Left ventricle myocardium inferior (tissue), 1 donor: ENCODE results near the gene MED6. TPM values are rescaled to one million over a fixed set of nuclear protein-coding genes. Genes with fewer than 3 reads are reported as not detected.

Experiments
- DNase-seq: peaks from one replicate; pipeline ENCODE4 v3.0.0-alpha.2; 2020
- H3K27ac ChIP-seq: fragments of 200-600 bp; replicated peaks from 2 replicates; pipeline ENCODE4 v1.8.0; 2021
- H3K27me3 ChIP-seq: fragments of 200-600 bp; 2 replicates; pipeline ENCODE4 v1.8.0; 2021; ENCODE audit warnings: low read depth
- H3K36me3 ChIP-seq: fragments of 200-600 bp; 2 replicates; pipeline ENCODE4 v1.8.0; 2021
- H3K4me1 ChIP-seq: fragments of 200-600 bp; 2 replicates; pipeline ENCODE4 v1.8.0; 2021
- H3K4me3 ChIP-seq: fragments of 200-600 bp; 2 replicates; pipeline ENCODE4 v1.8.0; 2021; ENCODE audit warnings: mild to moderate bottlenecking, moderate library complexity
- H3K9me3 ChIP-seq: fragments of 200-600 bp; replicated peaks from 2 replicates; pipeline ENCODE4 v1.8.0; 2021
- intact Hi-C: fragments of 100-400 bp; cut with micrococcal nuclease; formaldehyde crosslinking; loops from one replicate; pipeline ENCODE4 v1.11.0; 2022
- total RNA-seq: library from RNA; stranded (reverse); fragmentation: NEBNext Ultra II Directional; extraction: Animal tissue kit (Norgen Biotek cat#: 25700); gene quantifications from one replicate; pipeline ENCODE4 v1.2.1, GENCODE V29; 2021
- TF ChIP-seq, protein P1 (sequence below): fragments of 200-600 bp; IDR thresholded peaks from 2 replicates; pipeline ENCODE4 v1.8.0; 2021; ENCODE audit warnings: antibody characterized with exemption, mild to moderate bottlenecking, borderline replicate concordance
- donor health status: DM: no; HTN: yes; CAD: no; lungs with severe emphysema.

Gene MED6
- total RNA-seq, 1 donor from 2014 or later = 19.4 TPM

DNA sequence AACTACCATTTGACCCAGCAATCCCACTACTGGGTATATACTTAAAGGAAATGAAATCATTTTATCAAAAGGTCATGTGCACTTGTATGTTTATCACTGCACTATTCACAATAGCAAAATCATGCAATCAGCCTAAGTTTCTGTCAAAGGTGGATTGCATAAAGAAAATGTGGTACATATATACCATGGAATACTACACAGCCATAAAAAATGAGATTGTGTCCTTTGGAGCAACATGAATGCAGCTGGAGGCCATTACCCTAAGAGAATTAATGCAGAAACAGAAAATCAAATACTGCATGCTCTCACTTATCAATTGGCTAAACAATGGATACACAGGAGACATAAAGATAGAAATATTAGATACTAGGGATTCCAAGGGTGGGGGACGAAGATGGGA lies 27.4 kb downstream of the MED6 start:
- H3K36me3 ChIP-seq = peaks cover 28% of the 10 kb centered on the region
- intact Hi-C loops = no loop called here
- no peak overlapping the region for H3K27ac ChIP-seq
- no peaks in the 10 kb centered on the region for H3K4me1 ChIP-seq
- DNase-seq = no peak
- H3K9me3 ChIP-seq = no peaks in the 10 kb centered on the region
- no peak overlapping the region for H3K4me3 ChIP-seq
- H3K27me3 ChIP-seq = no peaks in the 10 kb centered on the region
- TF ChIP-seq, protein P1, sequence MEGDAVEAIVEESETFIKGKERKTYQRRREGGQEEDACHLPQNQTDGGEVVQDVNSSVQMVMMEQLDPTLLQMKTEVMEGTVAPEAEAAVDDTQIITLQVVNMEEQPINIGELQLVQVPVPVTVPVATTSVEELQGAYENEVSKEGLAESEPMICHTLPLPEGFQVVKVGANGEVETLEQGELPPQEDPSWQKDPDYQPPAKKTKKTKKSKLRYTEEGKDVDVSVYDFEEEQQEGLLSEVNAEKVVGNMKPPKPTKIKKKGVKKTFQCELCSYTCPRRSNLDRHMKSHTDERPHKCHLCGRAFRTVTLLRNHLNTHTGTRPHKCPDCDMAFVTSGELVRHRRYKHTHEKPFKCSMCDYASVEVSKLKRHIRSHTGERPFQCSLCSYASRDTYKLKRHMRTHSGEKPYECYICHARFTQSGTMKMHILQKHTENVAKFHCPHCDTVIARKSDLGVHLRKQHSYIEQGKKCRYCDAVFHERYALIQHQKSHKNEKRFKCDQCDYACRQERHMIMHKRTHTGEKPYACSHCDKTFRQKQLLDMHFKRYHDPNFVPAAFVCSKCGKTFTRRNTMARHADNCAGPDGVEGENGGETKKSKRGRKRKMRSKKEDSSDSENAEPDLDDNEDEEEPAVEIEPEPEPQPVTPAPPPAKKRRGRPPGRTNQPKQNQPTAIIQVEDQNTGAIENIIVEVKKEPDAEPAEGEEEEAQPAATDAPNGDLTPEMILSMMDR = no peak

DNA sequence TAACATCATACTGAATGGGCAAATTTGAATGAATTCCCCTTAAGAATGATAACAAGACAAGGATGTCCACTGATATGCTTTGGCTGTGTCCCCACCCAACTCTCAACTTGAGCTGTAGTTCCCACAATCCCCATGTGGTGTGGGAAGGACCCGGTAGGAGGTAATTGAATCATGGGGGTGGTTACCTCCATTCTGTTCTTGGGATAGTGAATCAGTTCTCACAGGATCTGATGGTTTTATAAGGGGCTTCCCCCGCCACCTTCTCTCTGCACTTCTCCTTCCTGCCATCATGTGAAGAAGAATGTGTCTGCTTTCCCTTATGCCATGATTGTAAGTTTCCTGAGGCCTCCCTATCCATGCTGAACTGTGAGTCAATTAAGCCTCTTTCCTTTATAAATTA lies 29.3 kb downstream of the MED6 start:
- intact Hi-C loops = no loop called here
- H3K4me3 ChIP-seq = no peak overlapping the region
- no peak overlapping the region for H3K27ac ChIP-seq
- no peaks in the 10 kb centered on the region for H3K27me3 ChIP-seq
- TF ChIP-seq, protein P1 = no peak
- peaks cover 2% of the 10 kb centered on the region for H3K9me3 ChIP-seq
- no peaks in the 10 kb centered on the region for H3K4me1 ChIP-seq
- H3K36me3 ChIP-seq = peaks cover 41% of the 10 kb centered on the region
- DNase-seq = no peak

DNA sequence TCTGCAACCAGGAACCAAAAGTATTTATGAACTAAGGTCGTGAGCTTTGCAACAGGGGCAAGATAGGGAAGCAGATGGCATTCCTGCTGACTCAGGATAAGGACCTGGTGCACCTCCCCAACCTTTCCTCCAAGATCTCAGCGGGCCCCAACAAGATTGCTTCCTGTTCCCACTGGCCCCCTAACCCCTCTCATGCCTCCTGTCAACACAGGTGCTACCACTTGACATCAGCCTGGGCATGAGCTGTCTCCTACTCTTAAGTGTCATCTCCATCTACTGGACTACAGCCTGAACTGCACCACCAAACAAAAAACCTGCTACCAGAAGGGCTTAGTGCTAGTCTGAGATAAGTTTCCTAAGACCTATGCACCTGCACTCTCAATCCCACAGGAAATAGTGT lies 32.7 kb downstream of the MED6 start:
- TF ChIP-seq, protein P1 = peak; percentile 52
- Histone ChIP-seq H3K4me1 (peaks cover 12% of the 10 kb centered on the region), H3K4me3 (no peak overlapping the region), H3K27ac (no peak overlapping the region), H3K9me3 (peaks cover 12% of the 10 kb centered on the region), H3K36me3 (peaks cover 51% of the 10 kb centered on the region), H3K27me3 (no peaks in the 10 kb centered on the region)
- DNase-seq = no peak
- intact Hi-C loops = no loop called here

DNA sequence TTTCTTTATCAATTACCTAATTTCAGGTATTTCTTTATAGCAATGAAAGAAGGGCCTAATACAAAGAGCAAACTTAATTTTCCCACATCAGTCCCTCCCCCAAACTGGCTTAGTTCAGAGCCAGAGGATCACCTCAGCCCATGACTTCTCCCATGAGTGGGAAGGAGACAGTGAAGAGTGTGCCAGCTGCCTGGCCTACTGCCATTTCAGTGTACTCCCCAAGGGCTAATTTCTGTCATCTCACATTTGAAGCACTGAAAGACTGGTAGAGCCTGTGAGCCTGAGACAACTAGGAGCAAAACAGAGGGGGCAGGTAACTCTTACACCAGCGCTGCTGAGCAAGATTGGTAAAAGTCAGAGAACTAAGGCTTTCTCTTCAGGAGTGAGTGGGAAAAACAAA lies 36.6 kb downstream of the MED6 start:
- peak; percentile 61 for DNase-seq
- Histone ChIP-seq H3K27me3 (no peaks in the 10 kb centered on the region), H3K4me3 (no peak overlapping the region), H3K9me3 (peaks cover 12% of the 10 kb centered on the region), H3K36me3 (peaks cover 66% of the 10 kb centered on the region), H3K4me1 (peaks cover 12% of the 10 kb centered on the region), H3K27ac (no peak overlapping the region)
- TF ChIP-seq, protein P1 = no peak
- intact Hi-C loops = no loop called here

DNA sequence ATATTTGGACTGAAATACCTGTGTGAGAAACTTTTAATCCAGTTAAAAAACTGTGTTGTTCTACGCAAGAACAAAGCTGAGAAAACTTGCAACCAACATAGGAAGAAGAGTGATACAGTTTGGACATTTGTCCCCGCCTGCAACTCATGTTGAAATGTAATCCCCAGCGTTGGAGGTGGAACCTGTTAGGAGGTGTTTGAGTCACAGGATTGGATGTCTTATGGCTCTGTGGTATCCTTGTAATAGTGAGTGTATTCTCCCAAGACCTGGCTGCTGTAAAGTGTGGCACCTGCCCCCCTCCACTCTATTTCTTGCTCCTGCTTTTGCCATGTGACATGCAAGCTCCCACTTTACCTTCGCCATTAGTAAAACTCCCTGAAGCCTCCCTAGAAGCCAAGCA lies 37.0 kb downstream of the MED6 start:
- no peak for DNase-seq
- Histone ChIP-seq H3K27me3 (no peaks in the 10 kb centered on the region), H3K4me1 (peaks cover 12% of the 10 kb centered on the region), H3K9me3 (peaks cover 12% of the 10 kb centered on the region), H3K4me3 (no peak overlapping the region), H3K36me3 (peaks cover 65% of the 10 kb centered on the region), H3K27ac (no peak overlapping the region)
- TF ChIP-seq, protein P1 = no peak
- intact Hi-C loops = no loop called here

DNA sequence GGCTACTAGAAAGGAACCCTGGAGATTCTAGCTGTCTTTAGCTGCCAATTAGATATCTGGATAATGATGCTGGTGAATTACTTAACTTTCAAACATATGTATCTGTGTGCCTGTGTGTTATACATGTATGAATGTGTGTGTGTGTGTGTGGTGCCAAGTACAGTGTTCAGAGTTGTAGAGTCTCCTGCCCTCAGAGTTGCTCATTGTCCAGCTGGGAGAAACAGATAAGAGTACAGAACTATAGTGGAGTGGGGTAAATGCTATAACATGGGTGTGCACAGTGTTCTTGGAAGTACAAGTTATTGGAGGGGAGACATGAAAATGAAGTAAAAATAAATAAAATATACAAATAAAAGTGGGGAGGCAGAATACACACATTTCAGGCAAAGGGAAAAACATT lies 42.1 kb downstream of the MED6 start:
- DNase-seq = no peak
- TF ChIP-seq, protein P1 = no peak
- H3K27ac ChIP-seq = no peak overlapping the region
- peaks cover 31% of the 10 kb centered on the region for H3K36me3 ChIP-seq
- H3K4me3 ChIP-seq = no peak overlapping the region
- H3K4me1 ChIP-seq = peaks cover 2% of the 10 kb centered on the region
- H3K9me3 ChIP-seq = no peaks in the 10 kb centered on the region
- intact Hi-C loops = no loop called here
- H3K27me3 ChIP-seq = no peaks in the 10 kb centered on the region
